ENCODE results near the gene VSIG10L2. TPM values are rescaled to one million over a fixed set of nuclear protein-coding genes. Genes with fewer than 3 reads are reported as not detected.

VSIG10L2 gene
- not detected in 5 replicates for total RNA-seq (2022; extraction: Qiagen RNA extraction)

DNA sequence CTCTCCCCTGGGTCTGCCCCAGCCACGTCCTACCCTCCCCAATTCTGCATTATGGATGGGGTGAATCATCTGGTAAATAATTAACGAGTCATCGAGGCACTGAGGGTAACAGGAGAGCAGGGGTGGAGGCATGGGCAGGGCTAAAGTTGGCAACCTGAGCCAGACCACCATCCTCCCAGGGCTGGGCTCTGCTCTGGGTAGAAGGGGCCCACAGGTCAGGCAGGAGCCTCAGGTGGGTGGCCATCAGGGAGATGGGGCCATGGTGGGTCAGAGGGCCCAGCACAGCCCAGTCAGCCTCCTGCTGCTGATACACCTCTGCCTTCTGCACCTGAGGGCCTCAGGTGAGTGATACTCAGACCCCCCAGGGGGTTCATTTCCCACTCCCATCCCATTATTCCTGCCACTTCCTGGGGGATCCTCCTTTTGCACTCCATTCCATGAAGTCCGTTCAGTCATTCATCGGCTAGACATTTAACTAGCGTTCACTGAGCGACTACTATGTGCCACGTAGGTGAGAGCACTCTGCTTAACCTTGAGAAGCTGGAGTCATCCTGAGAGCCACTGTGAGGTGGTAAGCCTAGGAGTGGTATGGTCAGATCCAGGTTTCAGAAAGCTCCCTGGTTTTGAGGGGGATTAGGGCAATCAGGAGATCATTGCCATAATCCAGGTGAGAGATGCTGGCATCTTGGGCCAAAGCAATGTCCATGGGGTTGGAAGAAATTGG, at the start of gene VSIG10L2:
Gene VSIG10L2 (plus strand): TSS at position 248 of the 724 bp plus-strand sequence. CDS start 12 bp downstream, at position 260.

DNA sequence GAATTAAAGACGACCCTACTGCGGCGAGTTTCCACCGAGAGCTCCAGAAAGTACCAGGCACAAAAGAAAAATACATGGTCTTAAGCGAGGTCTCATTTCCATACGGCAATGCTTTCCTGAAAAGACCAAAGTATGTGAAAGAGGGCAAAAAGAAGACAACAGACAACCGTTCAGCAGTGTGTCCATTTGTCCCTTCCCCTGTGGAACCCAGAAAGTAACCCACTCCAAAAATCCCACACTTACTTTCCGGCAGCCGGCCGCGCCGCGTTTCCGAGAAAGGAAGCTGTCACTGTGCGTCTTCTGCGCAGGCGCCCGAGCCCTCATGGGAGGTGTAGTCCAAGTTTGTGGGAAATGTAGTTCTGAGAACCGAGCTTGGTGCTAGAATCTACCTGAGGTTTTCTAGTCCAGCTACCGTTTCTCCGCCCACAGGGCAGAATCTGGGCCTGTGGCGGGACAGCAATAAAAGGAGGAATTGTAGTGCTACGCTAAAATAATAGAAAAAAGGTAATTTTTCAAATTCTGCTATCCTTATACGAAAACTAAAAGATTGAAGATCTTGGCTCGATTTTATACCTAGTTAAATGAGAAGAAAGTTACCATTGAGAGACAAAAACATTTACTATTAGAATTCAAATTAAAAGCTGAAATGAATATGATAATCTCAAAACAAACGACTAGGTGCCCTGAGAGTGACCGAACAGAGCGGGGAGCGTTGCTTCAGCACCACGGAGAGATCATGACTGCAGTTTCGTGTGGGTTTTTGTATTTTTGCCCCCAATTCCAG, 42.7 kb upstream of the VSIG10L2 start, which contains the start of gene PUS3:
Gene PUS3 (minus strand): TSS at position 280 of the 784 bp plus-strand sequence. CDS start 6,922 bp downstream, outside the sequence.

DNA sequence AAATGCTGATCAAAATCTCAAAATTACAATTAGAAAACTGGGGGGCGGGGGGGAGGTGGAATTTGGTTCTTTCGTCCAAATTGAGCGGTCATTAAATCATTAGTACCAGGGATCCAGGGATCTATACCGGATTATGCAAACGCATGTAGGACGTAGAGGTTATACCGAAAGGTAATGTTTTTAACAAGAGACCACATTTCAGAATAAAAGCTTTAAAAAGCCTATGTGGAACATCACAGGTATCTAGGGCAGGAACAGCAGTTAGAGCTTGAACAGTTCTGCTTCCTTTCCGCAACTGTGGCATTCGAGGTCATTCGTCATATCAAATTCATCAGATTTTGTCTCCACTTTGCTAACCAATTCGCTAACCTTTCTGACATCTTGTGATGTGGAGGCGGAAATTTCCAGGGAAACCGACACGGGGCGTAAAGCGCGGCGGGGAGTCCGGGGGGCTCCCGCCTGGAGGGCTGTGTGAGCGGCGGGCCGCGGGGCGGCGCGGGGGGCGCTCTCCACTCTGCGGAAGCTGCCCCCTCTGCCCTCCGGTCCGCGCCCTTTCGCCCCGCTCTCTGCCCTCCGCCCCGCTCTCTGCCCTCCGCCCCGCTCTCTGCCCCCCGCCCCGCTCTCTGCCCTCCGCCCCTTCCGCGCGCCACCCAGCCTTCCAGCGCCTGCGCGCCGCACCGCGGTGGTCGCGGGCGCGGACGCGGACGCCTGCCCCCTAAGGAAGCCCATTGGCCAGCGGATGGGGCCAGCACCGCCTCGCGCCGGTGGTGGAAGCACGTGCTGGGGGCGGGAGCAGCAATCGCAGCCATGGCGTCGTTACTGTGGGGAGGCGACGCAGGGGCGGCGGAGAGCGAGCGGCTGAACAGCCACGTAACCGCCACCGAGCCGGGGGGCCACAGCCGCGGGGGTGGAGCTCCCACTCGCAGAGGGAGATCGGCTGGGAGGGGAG, 41.9 kb upstream of the VSIG10L2 start, which contains the start of gene DDX25:
Gene DDX25 (plus strand): TSS at position 798 of the 949 bp plus-strand sequence. CDS start 10 bp downstream, at position 808.

Other genes starting within 250 kb of the VSIG10L2 start
- gene PATE1, start 199.8 kb upstream of the VSIG10L2 start, total RNA-seq (2022; extraction: Qiagen RNA extraction) = not detected in 5 replicates
- gene PATE2, start 167.2 kb upstream of the VSIG10L2 start, total RNA-seq (2022; extraction: Qiagen RNA extraction) = not detected in 5 replicates
- not detected in 5 replicates for gene PATE3, start 157.9 kb upstream of the VSIG10L2 start, total RNA-seq (2022; extraction: Qiagen RNA extraction)
- not detected in 5 replicates for gene PATE4, start 112.7 kb upstream of the VSIG10L2 start, total RNA-seq (2022; extraction: Qiagen RNA extraction)
- 10.6 to 13.4 TPM (median 12.9 TPM) in 5 replicates for gene HYLS1, start 58.4 kb upstream of the VSIG10L2 start, total RNA-seq (2022; extraction: Qiagen RNA extraction)
- 6.3 to 11.6 TPM (median 7.4 TPM) in 5 replicates for gene PUS3, start 42.8 kb upstream of the VSIG10L2 start, total RNA-seq (2022; extraction: Qiagen RNA extraction)
- 0.09 TPM in 1 of 5 replicates, not detected in the others for gene DDX25, start 41.5 kb upstream of the VSIG10L2 start, total RNA-seq (2022; extraction: Qiagen RNA extraction)
- gene CDON, start 116.8 kb downstream of the VSIG10L2 start, total RNA-seq (2022; extraction: Qiagen RNA extraction) = 1.6 to 2.5 TPM (median 2.0 TPM) in 5 replicates

Measured in A549 treated with Hydrocortisone at 1 μM for 4 hours (cell line).